Stimulated activated memory B cell treated with anti-CD40 and anti-IgM and Interleukin-4, amounts not matched to agents 10 μg/mL and 1 μg/mL and 100 μg/mL, for 72 hours (primary cell): Measurements from ENCODE around the gene CAPN11.

Experiments used
- ATAC-seq: fragments of 150-1000 bp; cut with Tn5 transposase; 2 replicates; pipeline ENCODE4 v1.10.0; 2021
- H3K27ac Mint-ChIP-seq: one replicate; pipeline ENCODE4 v1.8.0; 2022; ENCODE audit warnings: mild to moderate bottlenecking, mixed read lengths
- H3K27me3 Mint-ChIP-seq: one replicate; pipeline ENCODE4 v1.8.0; 2022; ENCODE audit warnings: mixed read lengths
- H3K36me3 Mint-ChIP-seq: one replicate; pipeline ENCODE4 v1.8.0; 2022; ENCODE audit warnings: mixed read lengths
- H3K4me1 Mint-ChIP-seq: one replicate; pipeline ENCODE4 v1.8.0; 2022; ENCODE audit warnings: mixed read lengths
- H3K4me3 Mint-ChIP-seq: one replicate; pipeline ENCODE4 v1.8.0; 2022; ENCODE audit warnings: mild to moderate bottlenecking, moderate library complexity, mixed read lengths
- H3K9me3 Mint-ChIP-seq: one replicate; pipeline ENCODE4 v1.8.0; 2022; ENCODE audit warnings: mixed read lengths

Gene CAPN11

DNA sequence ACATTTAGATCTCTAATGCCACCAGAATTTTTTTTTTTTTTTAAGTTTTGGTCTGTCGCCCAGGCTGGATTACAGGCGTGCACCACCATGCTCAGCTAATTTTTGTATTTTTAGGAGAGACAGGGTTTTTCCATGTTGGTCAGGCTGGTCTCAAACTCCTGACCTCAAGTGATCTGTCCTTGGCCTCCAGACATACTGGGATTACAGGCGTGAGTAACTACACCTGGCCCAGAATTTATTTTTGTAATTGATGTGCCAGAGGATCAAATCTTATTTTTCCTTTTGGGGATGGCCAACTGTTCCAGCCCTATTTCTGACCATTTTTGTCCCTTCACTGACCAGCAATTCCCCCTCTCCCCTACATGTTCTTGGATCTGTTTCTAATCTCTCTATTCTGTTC, 40.1 kb downstream of the CAPN11 start:
- Mint-ChIP-seq H3K36me3 (no peaks in the 10 kb centered on the region), H3K4me3 (no peak overlapping the region), H3K27me3 (peaks cover 40% of the 10 kb centered on the region), H3K9me3 (no peaks in the 10 kb centered on the region), H3K27ac (no peak overlapping the region), H3K4me1 (no peaks in the 10 kb centered on the region)
- ATAC-seq = no peak

- H3K27me3 Mint-ChIP-seq = peaks cover 28% of the 10 kb centered on the region
- H3K4me3 Mint-ChIP-seq = no peak overlapping the region
- H3K4me1 Mint-ChIP-seq = no peaks in the 10 kb centered on the region
- H3K27ac Mint-ChIP-seq = no peak overlapping the region
- no peak for ATAC-seq
- no peaks in the 10 kb centered on the region for H3K36me3 Mint-ChIP-seq
- H3K9me3 Mint-ChIP-seq = no peaks in the 10 kb centered on the region
These were observed 41.3 kb downstream of the CAPN11 start for GRCh38 chr6:44199883-44200282.

- no peak for ATAC-seq
- no peak overlapping the region for H3K4me3 Mint-ChIP-seq
- H3K27ac Mint-ChIP-seq = no peak overlapping the region
- no peaks in the 10 kb centered on the region for H3K4me1 Mint-ChIP-seq
- no peaks in the 10 kb centered on the region for H3K36me3 Mint-ChIP-seq
- H3K9me3 Mint-ChIP-seq = no peaks in the 10 kb centered on the region
- H3K27me3 Mint-ChIP-seq = peaks cover 26% of the 10 kb centered on the region
These were observed 42.6 kb downstream of the CAPN11 start for GRCh38 chr6:44201200-44201599.

GRCh38 chr6:44201638-44202303, 43.2 kb downstream of the CAPN11 start:
- no peak overlapping the region for H3K27ac Mint-ChIP-seq
- no peak for ATAC-seq
- no peaks in the 10 kb centered on the region for H3K4me1 Mint-ChIP-seq
- H3K27me3 Mint-ChIP-seq = peaks cover 31% of the 10 kb centered on the region
- no peak overlapping the region for H3K4me3 Mint-ChIP-seq
- H3K9me3 Mint-ChIP-seq = no peaks in the 10 kb centered on the region
- no peaks in the 10 kb centered on the region for H3K36me3 Mint-ChIP-seq

GRCh38 chr6:44202332-44202971, 43.8 kb downstream of the CAPN11 start:
- peaks cover 34% of the 10 kb centered on the region for H3K27me3 Mint-ChIP-seq
- ATAC-seq = no peak
- H3K4me1 Mint-ChIP-seq = no peaks in the 10 kb centered on the region
- no peaks in the 10 kb centered on the region for H3K9me3 Mint-ChIP-seq
- H3K4me3 Mint-ChIP-seq = no peak overlapping the region
- no peak overlapping the region for H3K27ac Mint-ChIP-seq
- H3K36me3 Mint-ChIP-seq = no peaks in the 10 kb centered on the region

DNA sequence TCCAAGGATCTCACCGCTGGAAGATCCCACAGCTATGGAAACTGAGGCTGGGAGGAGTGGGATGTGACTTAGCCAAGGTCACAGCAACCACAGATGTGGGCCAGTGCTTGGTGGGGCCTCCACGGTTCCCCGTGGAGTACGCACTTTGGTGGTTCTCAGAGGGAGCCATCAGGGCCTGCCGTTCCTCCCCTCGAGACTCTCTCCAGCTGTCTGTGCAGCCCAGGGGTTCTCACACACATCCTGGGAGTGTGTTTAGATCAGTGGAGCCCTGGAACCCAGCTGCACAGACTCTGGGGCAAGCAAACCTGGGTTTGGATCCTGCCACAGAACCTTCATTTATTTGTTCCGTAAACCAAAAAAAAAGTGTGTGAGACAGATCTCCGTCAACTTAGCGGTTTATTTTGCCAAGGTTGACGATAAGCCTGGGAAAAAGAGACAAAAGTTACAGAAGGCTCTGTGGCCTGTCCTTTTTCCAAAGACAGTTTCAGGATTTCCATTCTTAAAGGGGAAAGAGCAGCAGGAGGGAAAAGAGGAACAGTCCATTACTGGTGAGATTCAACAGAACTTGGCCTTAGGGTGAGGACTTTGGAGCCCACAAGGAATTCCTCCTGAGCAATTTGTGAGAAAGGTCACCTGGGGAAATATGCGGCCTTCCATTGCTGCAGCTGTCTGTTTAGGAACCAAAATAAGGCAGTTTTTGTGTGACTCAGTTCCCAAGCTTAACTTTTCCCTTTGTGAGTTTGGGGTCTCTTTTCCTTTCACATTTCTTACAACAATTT, 44.5 kb downstream of the CAPN11 start:
- Mint-ChIP-seq H3K36me3 (no peaks in the 10 kb centered on the region), H3K4me3 (no peak overlapping the region), H3K4me1 (no peaks in the 10 kb centered on the region), H3K9me3 (no peaks in the 10 kb centered on the region), H3K27ac (no peak overlapping the region), H3K27me3 (peaks cover 38% of the 10 kb centered on the region)
- no peak for ATAC-seq

DNA sequence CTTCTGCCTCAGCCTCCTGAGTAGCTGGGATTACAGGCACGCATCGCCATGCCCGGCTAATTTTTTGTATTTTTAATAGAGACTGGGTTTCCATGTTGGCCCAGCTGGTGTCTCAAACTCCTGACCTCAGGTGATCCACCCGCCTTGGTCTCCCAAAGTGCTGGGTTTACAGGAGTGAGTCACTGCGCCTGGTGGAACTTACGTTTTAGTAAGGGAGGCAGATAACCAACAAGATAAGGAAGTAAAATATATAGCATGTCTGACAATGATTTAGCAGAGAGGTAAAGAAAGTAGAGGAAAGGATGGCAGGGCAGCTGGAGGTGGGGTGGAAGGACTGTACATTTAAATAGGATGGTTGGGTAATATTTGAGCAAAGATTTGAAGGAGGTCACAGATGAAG, 45.3 kb downstream of the CAPN11 start:
- no peak for ATAC-seq
- no peaks in the 10 kb centered on the region for H3K36me3 Mint-ChIP-seq
- H3K4me1 Mint-ChIP-seq = no peaks in the 10 kb centered on the region
- peaks cover 41% of the 10 kb centered on the region for H3K27me3 Mint-ChIP-seq
- no peak overlapping the region for H3K27ac Mint-ChIP-seq
- no peaks in the 10 kb centered on the region for H3K9me3 Mint-ChIP-seq
- no peak overlapping the region for H3K4me3 Mint-ChIP-seq

GRCh38 chr6:44207966-44208365, 49.3 kb downstream of the CAPN11 start:
- no peaks in the 10 kb centered on the region for H3K4me1 Mint-ChIP-seq
- H3K9me3 Mint-ChIP-seq = no peaks in the 10 kb centered on the region
- H3K27me3 Mint-ChIP-seq = peaks cover 23% of the 10 kb centered on the region
- no peaks in the 10 kb centered on the region for H3K36me3 Mint-ChIP-seq
- H3K4me3 Mint-ChIP-seq = no peak overlapping the region
- H3K27ac Mint-ChIP-seq = no peak overlapping the region
- ATAC-seq = no peak

- no peaks in the 10 kb centered on the region for H3K9me3 Mint-ChIP-seq
- no peak overlapping the region for H3K27ac Mint-ChIP-seq
- no peak for ATAC-seq
- peaks cover 22% of the 10 kb centered on the region for H3K27me3 Mint-ChIP-seq
- H3K36me3 Mint-ChIP-seq = no peaks in the 10 kb centered on the region
- no peaks in the 10 kb centered on the region for H3K4me1 Mint-ChIP-seq
- H3K4me3 Mint-ChIP-seq = no peak overlapping the region
These were observed 52.7 kb downstream of the CAPN11 start for GRCh38 chr6:44211284-44211683.

GRCh38 chr6:44214307-44214706, 55.7 kb downstream of the CAPN11 start:
- no peak overlapping the region for H3K27ac Mint-ChIP-seq
- H3K9me3 Mint-ChIP-seq = no peaks in the 10 kb centered on the region

GRCh38 chr6:44216677-44217331, 58.2 kb downstream of the CAPN11 start, which contains the start of gene MYMX:
TSS of gene MYMX (plus strand) at chr6:44216926. CDS start at chr6:44217472, 546 bp downstream.
- Mint-ChIP-seq H3K36me3 (no peaks in the 10 kb centered on the region), H3K27me3 (no peaks in the 10 kb centered on the region), H3K27ac (no peak within 1 kb of the TSS), H3K4me3 (no peak within 1 kb of the TSS), H3K4me1 (peaks cover 26% of the 10 kb centered on the region), H3K9me3 (no peaks in the 10 kb centered on the region)
- ATAC-seq = no peak

More at GRCh38 chr6:44214307-44214706, 55.7 kb downstream of the CAPN11 start:
- Mint-ChIP-seq H3K36me3 (no peaks in the 10 kb centered on the region), H3K4me3 (no peak overlapping the region), H3K27me3 (no peaks in the 10 kb centered on the region), H3K4me1 (peaks cover 11% of the 10 kb centered on the region)
- no peak for ATAC-seq

DNA sequence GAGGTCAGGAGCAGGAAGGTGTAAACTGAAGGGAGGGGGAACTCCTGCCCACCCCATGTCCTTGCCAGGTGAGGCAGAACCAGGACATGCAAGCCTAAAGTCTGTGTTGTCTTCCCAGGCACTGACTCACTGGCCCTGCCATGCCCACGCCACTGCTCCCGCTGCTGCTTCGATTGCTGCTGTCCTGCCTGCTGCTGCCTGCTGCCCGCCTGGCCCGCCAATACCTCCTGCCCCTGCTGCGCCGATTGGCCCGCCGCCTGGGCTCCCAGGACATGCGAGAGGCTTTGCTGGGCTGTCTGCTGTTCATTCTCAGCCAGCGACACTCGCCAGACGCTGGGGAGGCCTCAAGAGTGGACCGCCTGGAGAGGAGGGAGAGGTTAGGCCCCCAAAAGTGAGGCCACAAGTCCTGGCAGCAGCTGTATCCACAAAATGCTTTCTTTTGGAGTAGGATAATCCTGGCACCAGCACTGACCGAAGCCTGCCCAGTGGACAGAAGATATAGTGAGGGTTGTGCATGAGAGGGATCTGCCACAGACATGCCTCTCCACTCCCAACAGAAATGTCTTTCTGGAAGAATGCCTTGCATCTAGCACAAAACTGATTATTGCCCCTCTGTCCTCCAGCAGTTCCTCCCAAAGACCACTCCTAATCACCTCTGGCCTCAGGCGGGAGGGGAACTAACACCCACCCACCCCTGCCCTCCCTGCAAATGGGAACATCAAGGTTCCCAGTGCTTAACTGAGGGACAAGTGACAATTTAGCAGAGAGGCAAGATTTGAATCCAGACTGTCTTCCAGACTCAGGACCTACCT, 58.9 kb downstream of the CAPN11 start:
- Mint-ChIP-seq H3K4me3 (no peak overlapping the region), H3K36me3 (no peaks in the 10 kb centered on the region), H3K27ac (no peak overlapping the region), H3K9me3 (no peaks in the 10 kb centered on the region), H3K4me1 (peaks cover 30% of the 10 kb centered on the region), H3K27me3 (no peaks in the 10 kb centered on the region)
- ATAC-seq = no peak

GRCh38 chr6:44219053-44219814, 60.6 kb downstream of the CAPN11 start:
- ATAC-seq = peak; percentile 60
- Mint-ChIP-seq H3K4me3 (peak overlapping the region; percentile 84), H3K27me3 (no peaks in the 10 kb centered on the region), H3K4me1 (peaks cover 43% of the 10 kb centered on the region), H3K36me3 (no peaks in the 10 kb centered on the region), H3K9me3 (no peaks in the 10 kb centered on the region), H3K27ac (peak overlapping the region; percentile 77)
